Ectodermal cell (in vitro differentiated cells): Measurements from ENCODE around the gene FBXW10B. TPM values are rescaled to one million over a fixed set of nuclear protein-coding genes. Genes with fewer than 3 reads are reported as not detected.
"Not testable (repeated sequence)": the region's sequence is repeated elsewhere in the genome, so short reads cannot be mapped to it uniquely, and the experiment has no call there.

Experiments
- H3K27ac ChIP-seq: 2 replicates; pipeline ENCODE4 v1.7.0; 2013; ENCODE audit warnings: mild to moderate bottlenecking, low read depth, low read length; ENCODE audit not compliant: insufficient read depth, poor library complexity, severe bottlenecking
- H3K27me3 ChIP-seq: 2 replicates; pipeline ENCODE4 v1.7.0; 2013; ENCODE audit warnings: mild to moderate bottlenecking, low read length; ENCODE audit not compliant: insufficient read depth, control insufficient read depth, poor library complexity, severe bottlenecking
- H3K36me3 ChIP-seq: one replicate; pipeline ENCODE4 v1.7.0; 2013; ENCODE audit warnings: low read length; ENCODE audit not compliant: control insufficient read depth, insufficient read depth
- H3K4me1 ChIP-seq: one replicate; pipeline ENCODE4 v1.7.0; 2013; ENCODE audit warnings: low read length; ENCODE audit not compliant: control insufficient read depth, insufficient read depth
- H3K4me3 ChIP-seq: 2 replicates; pipeline ENCODE4 v1.7.0; 2013; ENCODE audit warnings: low read depth, low read length, control low read depth; ENCODE audit not compliant: insufficient read depth
- H3K9me3 ChIP-seq: 2 replicates; pipeline ENCODE4 v1.7.0; 2013; ENCODE audit warnings: mild to moderate bottlenecking, low read length, moderate library complexity; ENCODE audit not compliant: control insufficient read depth
- WGBS, 2 experiments: methylation state at CpG; one replicate each; pipeline ENCODE4 v1.1.7; 2013; ENCODE audit warnings: missing lambda C conversion rate in 2 of 2; 5-methylcytosine and 5-hydroxymethylcytosine counted together
- polyA plus RNA-seq, 4 experiments: library from polyadenylated mRNA; stranded (reverse); fragments of 50-300 nt; gene quantifications; one replicate each; pipeline ENCODE4 v1.2.3, GENCODE V29; 2013

The FBXW10B gene, protein sequence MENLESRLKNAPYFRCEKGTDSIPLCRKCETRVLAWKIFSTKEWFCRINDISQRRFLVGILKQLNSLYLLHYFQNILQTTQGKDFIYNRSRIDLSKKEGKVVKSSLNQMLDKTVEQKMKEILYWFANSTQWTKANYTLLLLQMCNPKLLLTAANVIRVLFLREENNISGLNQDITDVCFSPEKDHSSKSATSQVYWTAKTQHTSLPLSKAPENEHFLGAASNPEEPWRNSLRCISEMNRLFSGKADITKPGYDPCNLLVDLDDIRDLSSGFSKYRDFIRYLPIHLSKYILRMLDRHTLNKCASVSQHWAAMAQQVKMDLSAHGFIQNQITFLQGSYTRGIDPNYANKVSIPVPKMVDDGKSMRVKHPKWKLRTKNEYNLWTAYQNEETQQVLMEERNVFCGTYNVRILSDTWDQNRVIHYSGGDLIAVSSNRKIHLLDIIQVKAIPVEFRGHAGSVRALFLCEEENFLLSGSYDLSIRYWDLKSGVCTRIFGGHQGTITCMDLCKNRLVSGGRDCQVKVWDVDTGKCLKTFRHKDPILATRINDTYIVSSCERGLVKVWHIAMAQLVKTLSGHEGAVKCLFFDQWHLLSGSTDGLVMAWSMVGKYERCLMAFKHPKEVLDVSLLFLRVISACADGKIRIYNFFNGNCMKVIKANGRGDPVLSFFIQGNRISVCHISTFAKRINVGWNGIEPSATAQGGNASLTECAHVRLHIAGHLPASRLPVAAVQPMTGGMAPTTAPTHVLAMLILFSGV
- polyA plus RNA-seq (2013, experiment 1 of 4): not detected
- polyA plus RNA-seq (2013, experiment 2 of 4): 0.21 TPM
- polyA plus RNA-seq (2013, experiment 3 of 4): 0.32 TPM
- polyA plus RNA-seq (2013, experiment 4 of 4): 0.36 TPM

DNA sequence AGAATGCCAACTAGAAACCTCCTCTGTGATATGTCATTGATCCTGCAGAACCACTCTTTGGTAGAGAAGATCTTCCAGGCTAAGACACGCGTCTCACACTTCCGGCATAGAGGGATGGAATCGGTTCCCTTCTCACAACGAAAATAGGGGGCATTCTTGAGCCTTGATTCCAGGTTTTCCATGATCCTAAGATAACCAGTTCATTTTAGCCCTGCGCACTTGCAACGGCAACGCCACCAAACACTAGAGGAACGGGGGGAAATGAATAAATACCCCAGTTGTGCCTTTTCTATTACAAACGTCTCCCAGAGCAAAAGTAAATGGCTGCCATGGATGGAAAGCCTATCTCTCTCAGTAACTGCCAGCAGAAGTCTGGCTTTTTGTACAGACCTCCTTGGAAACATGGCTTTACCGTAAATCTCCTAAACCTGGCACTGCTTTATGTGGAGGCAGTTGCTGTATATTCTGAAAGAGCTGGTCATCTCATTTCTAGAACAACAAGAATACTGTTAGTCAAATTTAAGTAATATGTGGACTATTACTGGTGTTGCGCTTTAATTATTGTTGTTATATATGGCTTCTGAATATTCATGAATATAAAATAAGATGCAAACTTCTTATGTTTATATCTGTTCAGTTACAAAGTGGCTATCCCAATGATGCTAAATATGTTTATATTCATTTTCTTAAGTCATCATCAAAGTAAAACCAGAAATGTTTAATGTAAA, at the start of gene FBXW10B:
FBXW10B (minus strand) TSS at position 374 of the 728 bp plus-strand sequence; CDS start at position 182, 192 bp downstream.
- H3K27me3 ChIP-seq, H3K36me3 ChIP-seq, H3K4me3 ChIP-seq, H3K27ac ChIP-seq, H3K9me3 ChIP-seq, H3K4me1 ChIP-seq: not testable (repeated sequence)
- WGBS, 2 experiments: 51 to 76% methylated on average over 3 to 9 of the region's 12 CpGs

DNA sequence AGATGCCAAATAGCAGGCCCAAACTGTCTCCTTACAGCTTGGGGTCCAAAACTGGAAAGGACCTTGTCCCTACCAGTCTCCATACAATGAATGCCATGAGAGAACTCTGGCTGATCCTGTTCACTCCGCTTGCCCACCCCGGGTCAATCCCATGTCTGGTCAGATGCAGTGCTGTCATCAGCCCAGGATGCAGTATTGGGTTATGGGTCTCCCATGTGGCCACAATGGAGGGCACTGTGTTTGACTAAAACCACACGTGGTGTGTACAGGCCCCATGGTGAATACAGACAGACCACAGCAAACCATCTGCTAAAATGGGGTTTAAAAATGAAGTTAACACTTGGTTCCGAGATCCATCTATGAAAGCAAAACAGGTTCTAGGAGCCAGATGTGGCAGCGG, 44.2 kb upstream of the FBXW10B start:
- H3K4me1 ChIP-seq: no peaks in the 10 kb centered on the region
- no peaks in the 10 kb centered on the region for H3K9me3 ChIP-seq
- H3K27me3 ChIP-seq: no peaks in the 10 kb centered on the region
- no peak overlapping the region for H3K4me3 ChIP-seq
- H3K36me3 ChIP-seq: no peaks in the 10 kb centered on the region
- 93 to 97% methylated on average over 5 of the region's 5 CpGs for WGBS, 2 experiments
- no peak overlapping the region for H3K27ac ChIP-seq

DNA sequence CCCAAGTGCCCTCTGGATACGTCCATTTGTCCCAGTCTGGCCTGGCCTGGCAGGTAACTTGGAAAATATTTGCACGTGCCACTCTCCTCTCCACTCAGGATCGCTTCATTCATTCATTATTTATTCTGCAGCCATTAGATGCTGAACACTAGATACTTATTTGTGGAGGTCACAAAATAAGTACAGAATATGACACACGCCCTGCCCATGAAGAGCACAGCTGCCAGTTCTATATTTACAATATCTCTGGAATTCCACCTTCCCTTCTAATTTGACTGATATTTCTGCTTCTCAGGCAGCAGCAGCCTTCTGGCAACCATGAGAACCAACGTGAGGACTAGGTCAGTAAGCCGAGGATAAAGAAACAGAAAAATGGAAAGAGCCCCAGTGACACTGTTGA, 43.7 kb upstream of the FBXW10B start:
- H3K4me3 ChIP-seq: no peak overlapping the region

DNA sequence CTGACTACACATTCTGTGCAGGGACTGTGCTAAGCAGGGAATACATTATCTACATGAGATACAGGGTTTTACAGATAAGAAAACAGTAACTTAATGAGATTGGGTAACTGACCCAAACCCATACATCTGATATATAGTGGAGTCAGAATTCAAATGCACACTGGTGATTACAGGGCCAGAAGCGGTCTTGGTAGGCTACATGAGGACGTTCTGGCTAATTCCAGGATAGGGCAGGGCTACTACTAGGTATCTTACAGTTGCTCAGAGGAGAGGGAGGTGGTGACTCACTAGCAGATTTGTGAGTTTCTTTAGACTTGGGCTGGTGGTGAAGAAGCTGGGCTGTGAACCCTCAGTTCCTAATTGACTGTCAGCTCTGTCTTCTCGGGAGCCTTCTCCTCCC, 43.2 kb upstream of the FBXW10B start:
- Histone ChIP-seq H3K27me3 (no peaks in the 10 kb centered on the region), H3K4me3 (no peak overlapping the region), H3K36me3 (no peaks in the 10 kb centered on the region), H3K4me1 (no peaks in the 10 kb centered on the region), H3K27ac (no peak overlapping the region), H3K9me3 (no peaks in the 10 kb centered on the region)
- 89 to 97% methylated on average over 3 of the region's 3 CpGs for WGBS, 2 experiments

More for the DNA sequence above, 43.7 kb upstream of the FBXW10B start:
- no peaks in the 10 kb centered on the region for H3K9me3 ChIP-seq
- WGBS, 2 experiments: 90 to 97% methylated on average over 6 of the region's 6 CpGs
- no peaks in the 10 kb centered on the region for H3K4me1 ChIP-seq
- H3K27me3 ChIP-seq: no peaks in the 10 kb centered on the region
- no peak overlapping the region for H3K27ac ChIP-seq
- H3K36me3 ChIP-seq: no peaks in the 10 kb centered on the region

DNA sequence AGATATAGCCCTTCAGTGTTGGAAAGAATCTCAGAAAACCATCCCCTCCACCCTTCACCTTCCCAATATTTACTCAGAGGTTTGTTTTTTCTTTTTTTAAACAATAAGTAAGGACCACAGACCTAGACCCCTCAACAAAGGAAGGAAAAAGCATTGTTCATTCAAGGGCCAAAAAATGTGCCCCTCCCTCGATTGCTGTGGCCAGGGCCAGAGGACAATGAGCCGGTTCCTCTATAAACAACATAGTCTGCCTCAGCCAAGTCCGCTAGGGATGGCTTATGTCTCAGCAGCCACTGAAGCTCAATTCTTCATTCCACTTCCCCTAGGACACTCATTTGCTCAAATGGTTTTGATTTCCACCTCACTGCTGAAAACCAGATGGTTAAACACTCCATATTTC, 40.6 kb upstream of the FBXW10B start:
- no peak overlapping the region for H3K27ac ChIP-seq
- peaks cover 3% of the 10 kb centered on the region for H3K4me1 ChIP-seq
- H3K9me3 ChIP-seq: no peaks in the 10 kb centered on the region
- 95 to 96% methylated on average over 3 of the region's 3 CpGs for WGBS, 2 experiments
- peaks cover 6% of the 10 kb centered on the region for H3K36me3 ChIP-seq
- no peaks in the 10 kb centered on the region for H3K27me3 ChIP-seq
- H3K4me3 ChIP-seq: no peak overlapping the region

DNA sequence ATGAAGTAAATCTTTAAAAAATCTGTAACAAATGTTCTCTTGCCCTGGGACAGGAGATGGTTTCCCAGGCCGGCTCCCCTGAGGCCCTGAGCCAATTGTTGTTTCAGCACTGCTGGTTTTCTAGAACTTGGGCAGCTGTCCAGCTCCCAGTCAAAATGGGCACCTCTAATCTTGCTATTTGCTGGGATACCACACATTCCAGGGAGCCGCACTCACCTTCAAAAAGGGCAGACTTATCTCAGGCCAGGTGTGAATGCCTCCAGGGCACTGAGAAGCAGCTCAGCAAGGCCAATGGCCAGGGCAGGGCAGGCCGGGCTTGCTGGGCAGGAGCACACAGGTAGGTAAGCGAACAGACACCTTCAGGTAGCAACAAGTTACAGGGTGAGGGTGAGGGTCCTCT, 40.2 kb upstream of the FBXW10B start:
- H3K4me3 ChIP-seq: no peak overlapping the region
- H3K4me1 ChIP-seq: peaks cover 7% of the 10 kb centered on the region
- 93 to 98% methylated on average over 4 of the region's 4 CpGs for WGBS, 2 experiments
- no peak overlapping the region for H3K27ac ChIP-seq
- no peaks in the 10 kb centered on the region for H3K27me3 ChIP-seq
- peaks cover 7% of the 10 kb centered on the region for H3K36me3 ChIP-seq
- H3K9me3 ChIP-seq: no peaks in the 10 kb centered on the region

DNA sequence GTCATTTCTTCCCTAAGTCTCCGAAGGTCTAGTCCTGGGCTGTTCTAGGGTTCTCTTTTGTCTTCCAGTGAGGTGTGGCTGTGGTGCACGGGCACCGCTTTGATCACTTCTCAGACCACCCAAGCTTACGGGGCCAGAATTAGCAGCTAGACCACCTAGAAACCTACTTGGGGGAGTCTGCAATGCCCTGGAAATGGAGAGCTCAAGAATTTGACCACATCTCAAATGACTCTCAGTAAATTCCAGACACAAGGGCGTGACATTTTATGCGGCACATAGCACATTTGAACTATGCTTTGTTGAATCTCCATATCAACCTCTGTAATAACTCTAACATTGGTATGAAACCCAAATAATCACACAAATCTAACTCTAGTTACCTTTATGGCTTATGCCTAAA, 39.7 kb upstream of the FBXW10B start:
- no peaks in the 10 kb centered on the region for H3K9me3 ChIP-seq
- 94 to 97% methylated on average over 6 of the region's 6 CpGs for WGBS, 2 experiments
- no peak overlapping the region for H3K4me3 ChIP-seq
- no peak overlapping the region for H3K27ac ChIP-seq
- H3K36me3 ChIP-seq: peaks cover 7% of the 10 kb centered on the region
- H3K4me1 ChIP-seq: peaks cover 9% of the 10 kb centered on the region
- H3K27me3 ChIP-seq: no peaks in the 10 kb centered on the region

DNA sequence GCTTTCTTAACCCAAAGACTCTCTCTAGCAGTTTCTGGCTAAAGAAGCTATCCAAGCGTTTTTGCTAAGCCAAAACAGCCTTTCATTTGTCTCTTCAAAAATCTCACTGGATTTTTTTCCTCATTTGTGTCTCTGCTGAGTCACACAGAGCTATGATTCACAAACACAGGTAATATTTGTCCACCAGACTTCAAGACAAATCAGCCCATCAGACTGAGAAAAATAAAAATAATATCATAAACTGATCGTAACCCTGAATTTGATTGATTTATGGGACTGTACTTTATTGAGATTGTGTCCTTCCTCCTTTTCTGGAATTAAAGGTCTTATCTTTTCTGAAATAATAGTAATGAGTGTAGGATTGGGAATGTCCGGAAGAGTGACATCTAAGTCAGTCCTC, 38.8 kb upstream of the FBXW10B start:
- H3K27ac ChIP-seq: no peak overlapping the region
- no peaks in the 10 kb centered on the region for H3K27me3 ChIP-seq
- 95 to 100% methylated on average over 3 of the region's 3 CpGs for WGBS, 2 experiments
- H3K4me1 ChIP-seq: peaks cover 14% of the 10 kb centered on the region
- no peak overlapping the region for H3K4me3 ChIP-seq
- no peaks in the 10 kb centered on the region for H3K9me3 ChIP-seq
- H3K36me3 ChIP-seq: peaks cover 7% of the 10 kb centered on the region

DNA sequence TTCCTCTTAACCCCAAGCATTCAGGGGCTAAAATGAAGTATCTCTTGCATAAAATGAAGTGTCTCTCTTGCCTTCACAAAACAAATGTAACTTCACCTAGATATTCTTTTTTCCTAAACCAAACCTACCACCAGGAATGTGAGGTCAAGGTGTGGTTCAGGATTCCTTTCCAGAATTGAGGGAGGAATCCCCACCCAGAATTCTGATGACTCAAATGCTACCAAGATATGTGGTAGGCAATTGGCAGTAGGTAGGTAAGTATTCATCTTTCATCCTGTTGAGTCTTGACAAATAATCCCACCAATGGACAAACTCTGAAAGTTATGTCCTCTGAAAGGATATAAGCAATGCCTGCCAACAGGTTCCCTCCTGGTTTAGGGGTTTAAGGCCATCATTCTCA, 38.4 kb upstream of the FBXW10B start:
- Histone ChIP-seq H3K4me3 (no peak overlapping the region), H3K36me3 (peaks cover 7% of the 10 kb centered on the region), H3K4me1 (peaks cover 14% of the 10 kb centered on the region), H3K27ac (no peak overlapping the region), H3K27me3 (no peaks in the 10 kb centered on the region), H3K9me3 (no peaks in the 10 kb centered on the region)
